HuH-7 (cell line): ENCODE data around the gene CRABP1.

Source experiments
- DNase-seq: peaks from one replicate; pipeline ENCODE4 v3.0.0; 2011; ENCODE audit warnings: low spot score

The CRABP1 gene

DNA sequence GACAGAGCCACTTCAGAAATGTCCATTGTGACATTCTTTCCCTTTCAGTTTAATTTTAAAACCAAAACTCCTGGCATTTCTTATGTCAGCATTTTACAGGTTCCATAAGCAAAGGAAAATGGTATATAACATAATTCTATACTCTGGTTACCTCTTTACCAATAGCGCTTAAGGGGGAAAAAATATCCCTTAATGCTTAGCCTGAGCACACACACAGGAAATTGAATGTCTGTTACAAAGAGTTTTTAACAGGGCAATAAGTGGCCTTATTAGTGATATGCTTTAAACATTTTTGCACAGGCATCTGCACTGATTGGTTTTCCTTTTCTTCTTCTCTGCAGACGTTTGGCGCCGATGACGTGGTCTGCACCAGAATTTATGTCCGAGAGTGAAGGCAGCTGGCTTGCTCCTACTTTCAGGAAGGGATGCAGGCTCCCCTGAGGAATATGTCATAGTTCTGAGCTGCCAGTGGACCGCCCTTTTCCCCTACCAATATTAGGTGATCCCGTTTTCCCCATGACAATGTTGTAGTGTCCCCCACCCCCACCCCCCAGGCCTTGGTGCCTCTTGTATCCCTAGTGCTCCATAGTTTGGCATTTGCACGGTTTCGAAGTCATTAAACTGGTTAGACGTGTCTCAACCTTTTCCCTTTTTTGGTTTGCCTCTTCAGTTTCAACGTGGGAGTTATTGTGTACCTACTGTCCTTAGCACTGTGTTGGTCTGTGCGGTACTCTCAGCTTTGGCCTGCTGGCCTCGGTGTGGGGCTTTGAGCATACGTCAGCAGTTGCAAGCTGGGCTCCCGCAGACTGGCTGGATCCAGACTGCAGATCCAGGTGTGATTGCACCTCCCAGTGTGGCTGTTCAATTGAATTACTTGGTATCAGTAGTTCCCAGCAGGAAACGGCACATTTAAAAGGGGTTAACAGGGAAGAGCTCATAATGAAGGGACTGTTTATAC is 7.7 kb downstream of the CRABP1 start:
- DNase-seq: no peak

DNA sequence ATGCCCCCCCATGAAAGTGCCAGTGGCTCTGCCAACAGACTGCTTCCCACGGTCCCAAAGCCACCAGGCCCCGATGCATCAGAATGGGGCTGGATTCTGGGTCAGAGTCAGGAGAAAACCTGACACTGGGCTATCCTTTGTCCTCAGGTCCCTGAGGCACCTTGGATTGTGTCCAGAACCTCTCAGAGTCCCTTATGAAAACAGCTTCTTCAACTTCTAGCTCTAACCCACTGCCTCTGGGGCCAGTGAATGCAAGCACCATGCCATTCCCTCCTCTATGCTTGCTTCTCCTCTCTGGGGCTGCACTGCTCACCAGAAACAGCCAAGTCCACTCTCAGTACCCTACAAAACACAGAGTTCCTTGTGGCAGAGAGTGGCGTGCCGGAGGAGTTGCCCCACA is 9.9 kb downstream of the CRABP1 start:
- no peak for DNase-seq

DNA sequence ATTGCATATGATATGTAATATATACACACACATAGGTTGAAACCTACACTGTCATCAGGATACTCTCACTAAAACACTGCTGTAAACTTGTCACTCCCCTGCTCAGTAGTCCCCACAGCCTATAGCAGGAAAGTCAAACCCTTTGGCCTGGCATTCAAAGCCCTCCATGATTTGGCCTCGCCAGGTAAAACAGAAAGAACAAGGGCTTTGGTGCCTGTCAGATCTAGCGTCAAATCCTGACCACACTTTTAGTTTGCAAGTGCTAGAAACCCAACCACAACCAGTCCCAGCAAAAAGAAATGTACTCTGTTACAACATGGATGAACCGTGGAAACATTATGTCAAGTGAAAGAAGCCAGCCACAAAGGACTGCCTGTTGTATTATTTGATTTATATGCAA is 11.4 kb downstream of the CRABP1 start:
- DNase-seq: no peak

DNA sequence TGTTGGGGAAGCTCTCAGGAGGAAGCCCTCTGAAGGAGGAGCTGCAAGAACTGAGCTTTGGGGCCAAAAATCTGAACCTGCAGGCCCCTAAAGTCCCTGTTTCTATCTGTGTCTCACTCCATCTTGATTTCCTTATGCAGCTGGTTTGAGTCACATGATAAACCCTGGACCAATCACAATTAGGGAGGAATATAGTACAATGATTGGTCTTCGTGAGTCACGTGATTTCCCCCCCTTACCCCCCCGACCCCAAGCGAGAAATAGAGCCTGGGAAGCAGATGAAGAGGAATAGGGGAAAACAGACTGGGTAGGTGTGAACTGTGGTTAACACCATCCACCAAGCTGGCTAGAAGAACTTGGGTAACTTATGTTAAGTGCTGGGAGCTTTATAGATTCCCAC is 12.9 kb downstream of the CRABP1 start:
- DNase-seq: peak; percentile 76

DNA sequence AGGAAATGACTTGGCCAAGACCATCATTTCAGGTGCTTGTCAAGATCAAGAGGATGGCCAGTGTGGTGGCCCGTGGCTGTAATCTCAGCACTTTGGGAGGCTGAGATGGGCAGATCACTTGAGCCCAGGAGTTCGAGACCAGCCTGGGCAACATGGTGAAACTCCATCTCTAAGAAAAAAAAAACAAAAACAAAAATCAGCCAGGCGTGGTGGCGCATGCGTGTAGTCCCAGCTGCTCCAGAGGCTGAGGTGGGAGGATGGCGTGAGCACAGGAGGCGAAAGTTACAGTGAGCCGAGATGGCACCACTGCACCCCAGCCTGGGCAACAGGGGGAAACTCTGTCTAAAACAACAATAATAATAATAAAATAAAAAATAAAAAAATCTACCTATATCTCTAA is 15.0 kb downstream of the CRABP1 start:
- DNase-seq: no peak

DNA sequence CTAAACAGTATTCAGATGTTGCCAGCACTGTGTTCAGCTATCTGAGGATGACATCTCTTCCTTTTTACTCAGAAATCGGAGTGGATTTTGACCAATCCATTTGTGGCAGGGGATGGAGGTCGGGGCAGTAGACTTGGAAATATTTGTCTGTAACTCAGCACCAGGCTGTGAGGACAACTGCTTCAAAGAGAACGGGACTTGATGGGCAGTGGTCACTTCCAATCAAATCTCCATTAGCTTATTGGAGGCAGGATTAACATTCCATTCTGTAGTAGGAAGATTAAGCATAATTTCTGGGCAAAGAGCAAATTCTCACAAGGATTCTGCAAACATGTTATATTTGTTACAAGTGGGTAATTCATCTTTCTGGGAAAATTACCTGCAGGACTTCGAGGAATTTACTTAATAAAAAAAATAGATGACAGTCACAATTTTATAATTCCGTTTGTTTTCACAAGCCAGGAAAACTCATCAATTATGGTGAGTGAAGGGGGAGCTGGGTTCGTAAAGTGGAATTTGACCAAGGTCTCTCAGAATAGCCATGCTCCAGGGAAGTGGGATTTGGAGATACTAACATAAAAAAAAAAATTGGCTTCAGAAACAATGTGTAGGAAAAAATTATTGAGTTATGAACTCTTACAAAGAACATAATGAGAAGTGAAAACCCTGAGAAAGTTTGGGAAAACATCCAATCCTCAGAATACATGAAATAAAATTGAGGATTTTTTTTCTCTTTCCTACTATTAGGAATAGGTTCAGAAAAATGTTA is 18.1 kb downstream of the CRABP1 start:
- DNase-seq: no peak

DNA sequence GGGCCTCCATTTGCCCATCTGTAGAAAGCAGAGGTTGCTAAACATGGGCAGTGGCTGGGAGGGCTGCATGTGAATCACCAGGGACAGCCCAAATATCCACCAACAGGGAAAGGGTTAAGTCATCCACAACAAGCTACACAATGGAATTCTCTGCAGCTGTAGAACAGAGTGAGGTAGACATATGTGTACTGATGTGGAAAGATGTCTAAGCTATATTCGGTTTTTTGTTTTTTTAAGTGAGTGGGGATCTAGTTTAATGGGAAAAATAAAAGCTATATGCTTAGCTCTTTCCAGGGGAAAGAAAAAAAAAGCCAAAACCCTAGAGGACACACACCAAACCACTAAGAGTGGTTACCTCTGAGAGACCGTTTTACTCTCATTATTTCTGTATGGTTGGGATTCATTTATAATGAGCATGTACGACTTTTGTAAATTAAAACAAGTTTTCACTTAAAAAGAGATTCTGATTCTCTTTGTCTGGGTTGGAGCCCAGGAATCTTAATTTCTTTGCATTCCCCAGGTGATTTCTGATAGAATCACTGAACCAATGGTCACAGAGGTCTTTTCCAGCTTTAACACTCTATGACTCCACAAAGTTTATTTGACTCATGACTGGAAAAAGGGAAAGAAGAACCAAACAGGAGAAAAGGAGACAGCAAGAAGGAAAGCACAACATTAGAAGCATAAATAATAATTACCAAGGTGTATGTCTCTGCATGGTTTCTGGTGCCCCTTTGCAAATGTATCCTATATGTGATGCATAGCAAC is 19.1 kb downstream of the CRABP1 start:
- no peak for DNase-seq

DNA sequence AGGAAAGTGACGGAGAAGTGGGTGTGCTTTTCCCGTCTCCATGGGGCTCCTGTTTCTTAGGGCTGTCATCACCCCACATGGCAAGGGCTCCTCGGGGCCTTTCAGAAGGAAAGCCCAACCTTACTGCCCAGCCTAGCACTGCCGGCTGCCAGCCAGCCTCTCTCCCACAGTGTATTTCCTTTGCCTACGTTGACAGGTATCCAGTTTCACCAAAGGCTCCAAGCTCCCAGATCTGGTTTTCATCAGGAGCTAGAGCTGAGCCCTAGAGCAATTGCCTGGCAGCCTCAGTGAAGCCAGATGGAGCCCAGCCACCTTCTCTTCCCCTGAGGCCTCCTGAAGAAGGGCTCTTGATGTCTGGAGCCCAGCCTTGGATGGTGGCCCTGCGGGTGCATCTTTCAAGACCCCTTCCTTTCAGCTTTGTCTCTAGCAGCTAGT is 20.2 kb downstream of the CRABP1 start:
- no peak for DNase-seq

DNA sequence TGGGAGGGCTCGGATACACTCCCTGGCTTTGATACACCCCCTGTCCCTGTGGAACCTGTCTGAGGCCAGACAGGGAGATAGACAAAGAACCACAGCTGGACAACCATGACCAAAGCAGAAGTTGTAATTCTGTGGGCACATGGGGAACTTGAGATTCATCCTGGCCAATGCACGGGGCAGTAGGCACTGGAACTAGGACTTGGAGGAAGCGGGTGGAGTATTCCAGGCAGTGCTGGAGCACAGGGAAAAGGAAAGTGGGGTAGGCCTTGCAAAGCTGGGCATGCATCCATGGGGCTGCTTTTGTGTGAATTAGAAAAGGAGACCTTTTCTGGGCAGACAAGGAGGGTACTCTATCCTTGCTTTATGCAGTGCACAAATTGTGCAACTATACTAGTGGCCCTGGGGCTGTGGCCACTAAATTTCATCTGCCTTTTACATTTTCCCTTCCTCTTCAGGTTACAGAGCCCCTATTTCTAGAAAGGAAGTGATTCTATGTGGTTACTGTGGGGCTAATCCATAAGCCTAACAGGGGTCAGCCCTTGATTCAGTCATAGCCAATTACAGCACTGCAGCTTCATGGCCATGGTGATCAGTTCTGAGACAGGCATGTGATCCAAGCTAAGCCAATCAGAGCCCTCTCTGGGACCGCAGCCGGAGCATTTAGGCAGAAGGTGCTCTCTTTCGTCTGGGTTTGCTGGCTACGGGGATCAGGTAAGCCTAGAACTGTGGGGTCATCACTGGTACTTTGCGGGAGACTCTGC is 21.0 kb downstream of the CRABP1 start:
- no peak for DNase-seq

DNA sequence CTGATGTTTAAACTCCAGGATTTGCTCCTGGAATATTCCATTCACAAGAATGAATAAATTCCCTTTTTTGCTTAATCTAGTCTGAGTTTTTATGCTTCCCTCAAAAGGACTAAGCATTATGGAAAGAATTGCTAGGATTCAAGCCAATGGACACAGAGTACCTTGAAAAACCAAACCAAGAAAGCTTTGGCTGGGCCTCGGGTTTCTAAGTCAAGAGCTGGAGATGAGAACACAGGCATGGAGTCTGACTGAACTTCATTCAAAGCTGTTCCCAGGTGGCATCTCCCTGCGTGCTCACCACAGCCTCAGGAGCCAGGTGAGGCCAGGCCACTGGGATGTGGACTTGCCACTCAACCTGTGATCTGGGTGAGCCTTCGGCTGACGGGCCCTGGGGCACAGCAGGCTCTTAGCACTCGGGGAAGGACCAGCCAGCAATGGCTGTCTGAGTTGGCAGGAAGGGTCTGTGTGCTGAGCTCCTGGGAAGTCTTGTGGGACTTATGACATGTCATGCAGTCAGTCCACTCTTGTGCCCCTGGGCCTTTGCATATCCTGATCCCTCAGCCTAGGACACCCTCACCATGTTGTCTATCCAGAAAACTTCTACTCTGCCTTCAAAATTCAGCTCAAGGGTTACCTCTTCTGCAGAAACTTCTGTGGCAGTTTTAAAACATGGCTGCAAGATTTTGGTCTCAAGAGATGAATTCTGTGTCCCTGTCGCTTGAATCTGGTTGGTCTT is 21.8 kb downstream of the CRABP1 start:
- no peak for DNase-seq

DNA sequence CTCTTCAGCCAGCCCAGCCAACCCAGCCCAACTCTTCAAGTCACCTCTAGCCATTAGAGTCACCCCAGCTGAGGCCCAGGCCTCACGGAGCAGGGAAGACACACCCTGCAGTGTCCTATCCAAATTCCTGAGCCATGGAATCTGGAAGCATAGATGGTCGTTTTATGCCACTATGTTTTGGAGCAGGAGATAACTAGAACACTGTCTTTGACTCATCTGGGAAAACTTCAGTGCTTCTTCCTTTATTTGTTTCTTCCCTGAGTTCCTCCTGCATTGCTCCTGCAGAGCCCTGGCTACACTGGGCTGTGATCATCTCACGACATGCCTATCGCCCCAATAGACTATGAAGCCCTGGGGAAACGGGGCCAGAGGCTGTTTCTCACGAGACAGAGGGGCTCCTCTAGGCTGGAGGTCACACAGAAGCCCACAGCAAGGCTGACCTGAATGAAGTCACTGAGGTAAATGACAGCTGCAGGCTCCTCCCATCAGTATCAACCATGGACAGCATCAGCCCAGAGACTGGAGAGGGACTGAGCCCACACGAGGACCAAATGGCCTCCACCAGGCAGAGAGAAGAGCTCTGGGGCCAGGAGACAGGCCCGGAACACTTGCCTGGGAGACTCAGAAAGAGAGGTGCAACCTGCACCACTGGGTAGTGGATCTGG is 22.7 kb downstream of the CRABP1 start:
- DNase-seq: no peak

DNA sequence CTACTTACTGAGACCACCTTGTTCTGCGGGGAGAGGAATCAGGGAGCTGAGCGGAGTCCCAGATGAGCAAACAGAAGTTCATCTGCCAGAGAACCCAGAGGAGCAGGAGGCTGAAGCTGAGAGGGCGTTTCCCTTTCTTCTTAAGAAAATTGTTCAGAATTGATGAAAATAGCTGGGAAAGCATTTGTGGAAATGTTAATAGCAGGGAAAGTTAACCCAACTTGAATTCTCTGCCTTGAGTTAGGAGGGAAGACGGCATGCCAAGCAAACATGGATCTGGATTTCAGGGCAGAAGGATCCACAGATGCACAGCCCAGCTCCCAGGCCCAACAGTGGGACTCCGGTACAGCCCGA is 23.2 kb downstream of the CRABP1 start:
- no peak for DNase-seq

DNA sequence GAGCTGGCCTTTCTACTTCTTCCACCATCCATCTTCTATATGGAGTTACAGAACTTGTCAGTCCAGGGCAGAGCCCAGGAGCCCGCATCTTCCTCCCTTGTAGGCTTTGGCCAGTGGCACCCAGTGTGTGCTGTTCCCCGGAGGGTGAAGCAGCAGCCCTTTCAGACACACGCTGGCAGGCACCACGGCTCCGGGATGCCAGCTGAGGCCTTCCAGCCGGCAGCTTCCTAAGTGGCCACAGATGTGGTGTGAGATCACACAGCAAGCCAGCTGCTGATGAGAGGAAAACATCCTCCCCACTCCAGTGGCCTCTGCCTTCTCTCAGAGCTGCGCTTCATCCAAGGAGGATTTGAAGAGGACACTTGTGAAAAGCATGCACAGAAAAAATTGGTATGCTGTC is 24.1 kb downstream of the CRABP1 start:
- DNase-seq: no peak

DNA sequence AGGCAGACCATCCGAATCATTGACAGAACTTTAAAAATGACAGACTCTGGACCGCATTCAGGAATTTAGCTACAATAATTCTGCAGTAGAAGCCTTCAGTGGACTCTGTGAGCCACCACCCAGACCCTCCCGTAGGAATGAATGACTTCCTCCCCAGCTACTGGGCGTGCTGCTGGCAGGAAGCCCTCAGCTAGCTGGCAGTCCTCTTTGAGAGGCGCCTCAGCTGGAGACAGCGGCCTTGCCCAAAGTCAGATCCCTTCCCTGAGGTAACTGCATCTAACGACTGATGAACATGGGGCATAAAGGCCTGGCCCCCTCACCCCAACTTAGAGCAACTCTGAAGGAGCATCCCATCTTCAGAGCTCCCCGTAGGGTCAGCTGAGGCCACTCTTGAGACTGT is 25.8 kb downstream of the CRABP1 start:
- DNase-seq: no peak

DNA sequence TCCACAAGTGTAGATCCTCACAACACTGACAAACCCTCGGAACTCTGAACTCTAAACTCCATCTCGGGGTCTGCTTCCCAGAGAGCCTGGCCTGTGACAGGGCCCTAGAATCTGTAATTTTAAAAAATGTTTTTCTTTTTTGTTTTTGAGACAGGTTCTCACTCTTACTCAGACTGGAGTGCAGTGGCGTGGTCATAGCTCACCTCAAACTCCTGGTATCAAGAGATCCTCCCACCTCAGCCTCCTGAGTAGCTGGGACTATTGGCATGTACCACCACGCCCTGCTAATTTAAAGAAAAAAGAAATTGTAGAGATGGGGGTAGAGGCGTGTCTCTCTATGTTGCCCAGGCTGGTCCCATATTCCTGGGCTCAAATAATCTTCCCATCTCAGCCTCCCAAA is 26.2 kb downstream of the CRABP1 start:
- DNase-seq: no peak

DNA sequence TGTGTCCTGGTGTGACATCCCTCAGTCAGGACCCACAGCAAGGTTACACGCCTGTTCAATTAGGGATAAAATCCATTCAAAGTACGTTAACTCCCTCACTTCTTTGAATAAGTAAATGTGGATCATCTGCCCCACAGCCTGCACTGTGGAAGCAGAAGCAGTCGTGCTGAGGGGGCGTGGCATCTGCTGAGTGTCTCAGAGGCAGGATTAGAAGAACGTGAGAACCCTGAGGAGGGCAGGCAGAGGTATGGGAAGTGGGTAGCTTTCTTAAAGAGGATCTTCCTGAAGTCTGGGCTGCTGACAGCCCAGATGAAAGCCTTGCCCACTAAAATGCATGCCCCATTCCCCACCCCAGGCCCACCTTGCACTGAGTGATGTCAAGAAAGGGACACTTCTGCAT is 28.5 kb downstream of the CRABP1 start:
- no peak for DNase-seq

DNA sequence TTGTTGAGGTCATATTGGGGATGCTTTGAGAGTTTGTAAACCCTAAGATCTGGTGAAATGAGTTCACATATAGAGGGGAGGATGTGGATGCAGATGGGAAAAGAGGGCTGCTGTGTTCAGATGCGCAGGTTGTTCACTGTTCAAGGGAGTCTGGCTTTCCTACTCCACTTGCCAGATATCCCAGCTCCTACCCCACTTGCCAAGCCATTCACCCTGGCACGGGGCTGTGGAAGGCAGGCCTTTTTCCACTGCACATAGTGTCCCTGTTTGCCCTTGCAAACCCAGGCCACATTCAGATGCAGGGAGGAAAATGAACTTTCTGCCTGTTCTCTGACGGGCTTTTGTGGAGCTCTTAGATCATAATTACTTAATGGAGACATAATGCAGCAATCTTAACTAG is 29.0 kb downstream of the CRABP1 start:
- no peak for DNase-seq

DNA sequence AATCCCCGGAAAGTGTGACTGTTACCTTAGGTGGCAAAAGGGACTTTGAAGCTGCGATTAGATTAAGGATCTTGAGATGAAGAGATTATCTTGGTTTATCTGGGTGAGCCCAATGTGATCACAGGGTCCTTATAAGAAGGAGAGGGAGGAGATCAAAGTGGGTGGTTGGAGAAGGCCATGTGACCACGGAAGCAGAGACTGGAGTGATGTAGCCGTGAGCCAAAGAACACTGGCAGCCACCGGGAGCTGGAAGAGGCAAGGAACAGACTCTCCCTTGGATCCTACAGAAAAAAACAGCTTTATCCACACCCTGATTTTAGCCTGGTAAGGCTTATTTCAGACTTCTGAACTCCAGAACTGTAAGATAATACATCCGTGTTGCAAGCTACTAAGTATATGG is 29.9 kb downstream of the CRABP1 start:
- DNase-seq: no peak

DNA sequence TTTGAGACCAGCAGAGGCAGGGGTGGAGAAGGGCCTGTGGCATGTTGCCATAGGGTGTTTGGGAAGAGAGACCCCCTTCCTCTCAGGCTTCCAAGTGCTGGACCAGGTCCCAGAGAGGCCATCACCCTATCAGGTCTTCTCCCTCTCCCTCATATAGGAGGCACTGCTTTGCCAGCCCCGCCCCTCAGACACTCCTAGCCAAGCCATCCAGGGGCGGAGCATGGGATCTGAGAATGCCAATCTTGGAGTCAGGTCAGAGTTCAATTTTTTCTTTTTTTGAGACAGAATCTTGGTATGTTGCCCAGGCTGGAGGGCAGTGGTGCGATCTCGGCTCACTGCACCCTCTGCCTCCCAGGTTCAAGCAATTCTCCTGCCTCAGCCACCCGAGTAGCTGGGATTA is 32.7 kb downstream of the CRABP1 start:
- peak; percentile 69 for DNase-seq
